Stromal cell of bone marrow (primary cell): ENCODE measurements around the gene SRGAP1.
"Not testable (repeated sequence)": the region's sequence is repeated elsewhere in the genome, so short reads cannot be mapped to it uniquely, and the experiment has no call there.

Source experiments
- DNase-seq: peaks from one replicate; pipeline ENCODE4 v3.0.0-alpha.2; 2012; ENCODE audit warnings: low read depth

SRGAP1 gene

DNA sequence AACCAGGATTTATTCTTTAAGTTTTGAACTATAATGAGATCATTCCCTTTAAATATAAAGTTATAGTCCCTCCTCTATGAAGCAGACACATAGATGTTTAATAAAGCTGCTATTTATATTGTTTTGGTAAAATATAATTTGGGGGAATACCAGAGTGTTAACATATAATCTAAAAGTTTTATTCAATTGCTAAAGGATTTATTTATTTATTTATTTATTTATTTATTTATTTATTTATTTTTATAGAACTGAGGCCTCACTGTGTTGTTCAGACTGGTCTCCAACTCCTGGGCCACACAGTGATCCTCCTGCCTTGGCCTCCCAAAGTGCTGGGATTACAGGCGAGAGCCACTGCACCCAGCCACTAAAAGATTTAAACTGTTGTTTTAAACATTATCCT is 278.9 kb downstream of the SRGAP1 start:
- no peak for DNase-seq

DNA sequence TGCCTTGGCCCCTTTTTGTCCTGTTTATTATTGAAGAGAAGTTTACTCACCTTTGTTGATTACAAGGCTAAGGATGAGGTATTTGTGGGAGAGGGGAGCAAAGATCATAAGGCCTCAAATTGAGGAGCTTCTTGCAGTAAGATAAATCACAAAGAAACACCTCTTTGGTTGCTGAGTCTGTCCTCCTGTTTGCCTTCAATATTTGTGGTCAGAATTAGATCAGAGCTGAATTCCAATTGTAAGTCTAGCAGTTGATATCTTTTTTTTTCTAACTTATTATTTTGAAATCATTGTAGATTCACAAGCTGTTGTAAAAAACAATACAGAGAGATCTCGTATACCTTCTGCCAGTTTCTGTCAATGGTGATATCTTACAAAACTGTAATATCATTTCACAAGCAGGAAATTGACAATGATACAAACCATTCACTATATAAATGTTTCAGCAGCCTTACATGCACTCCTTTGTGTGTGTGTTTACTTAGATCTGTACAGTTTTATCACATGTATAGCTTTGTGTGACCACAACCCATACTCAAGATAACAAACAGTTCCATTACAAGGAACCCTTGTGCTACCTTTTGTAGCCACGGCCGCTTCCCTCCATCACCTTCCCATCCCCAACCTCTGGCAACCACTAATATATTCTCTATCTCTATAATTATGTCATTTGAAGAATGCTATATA is 280.2 kb downstream of the SRGAP1 start:
- DNase-seq: no peak

DNA sequence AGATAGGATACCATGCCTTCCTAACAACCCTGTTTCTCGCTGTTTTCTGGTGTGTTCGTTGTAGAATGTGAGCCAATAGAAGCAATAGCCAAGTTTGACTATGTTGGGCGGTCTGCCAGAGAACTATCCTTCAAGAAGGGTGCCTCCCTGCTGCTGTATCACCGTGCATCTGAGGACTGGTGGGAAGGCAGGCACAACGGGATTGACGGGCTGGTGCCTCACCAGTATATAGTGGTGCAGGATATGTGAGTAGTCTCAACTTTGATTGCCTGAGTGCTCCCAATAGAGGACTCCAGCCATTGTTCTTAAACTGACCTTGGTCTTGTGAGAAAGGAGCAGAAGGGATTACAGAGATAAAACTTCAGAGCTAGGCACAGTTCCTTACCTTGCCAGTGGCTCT is 281.4 kb downstream of the SRGAP1 start:
- DNase-seq: no peak

DNA sequence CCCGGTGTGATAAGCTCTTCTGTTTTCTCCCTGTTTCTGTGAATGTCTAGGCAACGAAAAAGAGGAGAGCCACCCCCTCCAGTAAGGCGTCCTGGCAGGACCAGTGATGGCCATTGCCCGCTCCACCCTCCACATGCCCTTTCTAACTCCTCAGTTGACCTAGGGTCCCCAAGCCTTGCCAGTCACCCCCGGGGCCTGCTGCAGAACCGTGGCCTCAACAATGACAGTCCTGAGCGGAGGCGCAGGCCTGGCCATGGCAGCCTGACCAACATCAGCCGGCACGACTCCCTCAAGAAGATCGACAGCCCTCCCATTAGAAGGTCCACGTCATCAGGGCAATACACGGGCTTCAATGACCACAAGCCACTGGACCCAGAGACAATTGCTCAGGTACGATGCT is 283.3 kb downstream of the SRGAP1 start:
- no peak for DNase-seq

DNA sequence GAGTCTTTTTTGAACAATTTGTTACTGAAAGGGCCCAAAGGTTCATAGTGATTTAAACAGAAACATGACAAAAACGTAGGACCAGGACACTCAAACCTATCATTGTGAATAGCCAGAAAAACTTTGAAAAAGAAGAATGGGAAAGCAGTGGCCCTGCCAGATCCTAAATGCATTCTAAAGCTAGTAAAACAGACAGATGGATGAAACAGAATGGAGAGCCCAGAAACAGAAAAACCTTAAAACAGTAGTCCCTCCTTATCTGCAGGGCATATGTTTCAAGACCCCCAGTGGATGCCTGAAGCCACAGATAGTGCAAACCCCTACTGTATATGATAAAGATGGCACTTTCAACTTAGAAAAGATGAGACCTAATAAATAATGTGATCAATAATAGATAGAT is 283.9 kb downstream of the SRGAP1 start:
- DNase-seq: no peak

DNA sequence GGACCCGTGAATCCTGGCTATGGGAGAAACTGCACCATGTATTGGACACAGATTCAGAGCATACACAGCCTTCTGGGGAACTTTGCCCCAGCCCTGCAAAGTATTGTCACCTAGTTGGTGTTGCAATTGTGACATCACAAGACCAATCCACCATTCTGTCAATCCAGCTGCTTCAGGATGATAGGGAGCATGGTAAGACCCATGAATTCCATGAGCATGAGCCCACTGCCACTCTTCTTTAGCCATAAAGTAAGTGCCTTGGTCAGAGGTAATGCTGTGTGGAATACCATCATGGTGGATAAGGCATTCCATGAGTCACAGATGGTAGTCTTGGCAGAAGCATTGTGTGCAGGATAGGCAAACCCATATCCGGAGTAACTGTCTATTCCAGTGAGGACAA is 286.0 kb downstream of the SRGAP1 start:
- DNase-seq: not testable (repeated sequence)

GRCh38 chr12:64131456-64131855 is 287.0 kb downstream of the SRGAP1 start:
- not testable (repeated sequence) for DNase-seq

DNA sequence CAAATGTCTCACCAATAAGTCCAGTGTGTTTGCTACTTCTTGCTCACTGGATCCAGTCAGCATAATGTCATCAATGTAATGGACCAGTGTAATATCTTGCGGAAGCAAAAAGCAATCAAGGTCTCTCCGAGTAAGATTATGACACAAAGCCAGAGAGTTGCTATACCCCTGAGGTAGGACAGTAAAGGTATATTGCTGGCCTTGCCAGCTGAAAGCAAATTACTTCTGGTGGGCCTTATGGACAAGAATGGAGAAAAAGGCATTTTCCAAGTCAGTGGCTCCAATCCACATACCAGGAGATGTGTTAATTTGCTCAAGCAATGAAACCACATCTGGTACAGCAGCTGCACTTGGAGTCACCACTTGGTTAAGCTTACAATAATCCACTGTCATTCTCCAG is 288.2 kb downstream of the SRGAP1 start:
- DNase-seq: not testable (repeated sequence)

GRCh38 chr12:64137117-64137516 is 292.6 kb downstream of the SRGAP1 start:
- DNase-seq: no peak

- DNase-seq: no peak
Observed at GRCh38 chr12:64139021-64139420, 294.5 kb downstream of the SRGAP1 start.

DNA sequence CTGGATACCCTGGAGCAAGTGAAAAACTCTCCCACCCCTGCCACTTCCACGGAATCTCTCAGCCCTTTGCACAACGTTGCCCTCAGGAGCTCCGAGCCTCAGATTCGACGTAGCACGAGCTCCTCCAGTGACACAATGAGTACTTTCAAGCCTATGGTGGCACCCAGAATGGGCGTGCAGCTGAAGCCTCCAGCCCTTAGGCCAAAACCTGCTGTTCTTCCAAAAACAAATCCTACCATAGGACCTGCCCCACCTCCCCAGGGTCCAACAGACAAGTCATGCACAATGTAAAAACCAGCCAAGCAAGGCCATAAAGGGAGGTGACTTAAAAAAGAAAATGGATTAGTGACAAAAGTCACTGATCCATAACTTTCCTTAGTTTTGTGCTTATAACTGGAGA is 297.9 kb downstream of the SRGAP1 start:
- DNase-seq: no peak

GRCh38 chr12:64142784-64143183 is 298.3 kb downstream of the SRGAP1 start:
- no peak for DNase-seq

DNA sequence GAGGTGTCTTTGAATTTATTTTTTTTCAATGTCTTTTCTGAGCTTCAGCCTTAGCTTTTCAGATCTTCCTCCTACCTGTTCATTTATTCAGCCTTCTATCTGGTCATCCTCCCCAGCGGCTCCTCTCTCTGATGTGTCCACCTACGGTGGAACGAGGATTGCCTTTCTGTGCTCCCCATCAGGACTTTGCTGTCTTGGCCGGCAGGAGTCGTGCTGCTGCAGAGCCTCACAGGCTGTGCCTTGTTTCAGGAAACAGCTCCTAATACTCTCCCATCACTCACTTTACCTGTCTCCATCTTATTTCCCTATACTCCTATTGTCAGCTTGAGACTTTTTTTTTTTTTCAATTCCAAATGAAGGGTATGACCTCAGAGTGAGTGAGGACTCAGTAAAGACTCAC is 300.7 kb downstream of the SRGAP1 start:
- no peak for DNase-seq

- DNase-seq: no peak
Observed at GRCh38 chr12:64147011-64147631, 302.6 kb downstream of the SRGAP1 start.

GRCh38 chr12:64147875-64148274 is 303.4 kb downstream of the SRGAP1 start:
- DNase-seq: peak; percentile 25

GRCh38 chr12:64154677-64155076 is 310.2 kb downstream of the SRGAP1 start:
- DNase-seq: no peak

DNA sequence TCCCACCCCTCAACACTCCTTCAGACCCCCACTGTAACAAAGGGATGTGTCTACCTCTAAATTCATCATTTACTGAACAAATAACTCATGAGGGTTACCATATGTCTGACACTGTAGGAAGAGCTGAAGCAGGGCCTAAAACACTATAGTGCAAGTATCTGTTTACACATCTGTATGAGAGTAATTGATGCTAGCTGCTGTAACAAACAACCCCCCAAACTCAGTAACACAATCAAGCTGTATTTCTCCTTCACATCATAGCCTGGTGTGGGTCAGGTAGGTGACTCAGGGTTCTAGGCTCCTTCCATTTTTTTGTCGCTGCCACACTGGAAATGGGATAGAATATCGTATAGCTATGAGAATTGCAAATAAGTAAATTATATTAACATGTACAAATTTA is 312.6 kb downstream of the SRGAP1 start:
- DNase-seq: no peak

GRCh38 chr12:64160021-64160710 is 315.7 kb downstream of the SRGAP1 start:
- DNase-seq: peak; percentile 28

GRCh38 chr12:64160711-64161060 is 316.2 kb downstream of the SRGAP1 start:
- peak; percentile 59 for DNase-seq

GRCh38 chr12:64166606-64167005 is 322.1 kb downstream of the SRGAP1 start:
- peak; percentile 31 for DNase-seq

DNA sequence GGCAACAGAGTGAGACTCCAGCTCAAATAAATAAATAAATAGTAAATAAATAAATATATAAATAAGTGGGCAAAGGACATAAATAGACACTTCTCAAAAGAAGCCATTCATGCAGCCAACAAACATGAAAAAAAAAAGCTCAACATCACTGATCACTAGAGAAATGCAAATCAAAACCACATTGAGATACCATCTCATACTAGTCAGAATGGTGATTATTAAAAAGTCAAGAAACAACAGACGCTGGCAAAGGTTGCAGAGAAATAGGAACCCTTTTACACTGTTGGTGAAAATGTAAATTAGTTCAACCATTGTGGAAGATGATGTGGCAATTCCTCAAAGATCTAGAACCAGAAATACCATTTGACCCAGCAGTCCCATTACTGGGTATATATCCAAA is 322.5 kb downstream of the SRGAP1 start:
- DNase-seq: not testable (repeated sequence)

DNA sequence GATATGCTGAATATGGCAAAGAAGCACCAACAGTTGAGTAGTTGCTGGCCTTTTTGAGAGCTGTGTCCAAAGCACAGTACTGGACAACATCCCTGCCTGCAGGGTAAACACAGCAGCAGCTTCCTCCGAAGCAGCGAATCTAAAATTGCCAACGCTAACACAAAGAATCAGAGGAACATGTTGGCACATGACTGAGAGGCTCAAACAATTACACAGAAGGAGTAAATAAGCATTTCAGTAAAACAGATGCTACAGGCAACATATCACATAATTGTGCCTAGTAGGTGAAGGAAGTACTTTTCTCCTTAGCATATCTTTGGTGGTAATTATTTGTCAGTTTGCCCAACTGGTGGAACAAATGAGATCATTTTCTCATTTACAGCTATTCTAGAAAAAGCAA is 325.5 kb downstream of the SRGAP1 start:
- DNase-seq: no peak

DNA sequence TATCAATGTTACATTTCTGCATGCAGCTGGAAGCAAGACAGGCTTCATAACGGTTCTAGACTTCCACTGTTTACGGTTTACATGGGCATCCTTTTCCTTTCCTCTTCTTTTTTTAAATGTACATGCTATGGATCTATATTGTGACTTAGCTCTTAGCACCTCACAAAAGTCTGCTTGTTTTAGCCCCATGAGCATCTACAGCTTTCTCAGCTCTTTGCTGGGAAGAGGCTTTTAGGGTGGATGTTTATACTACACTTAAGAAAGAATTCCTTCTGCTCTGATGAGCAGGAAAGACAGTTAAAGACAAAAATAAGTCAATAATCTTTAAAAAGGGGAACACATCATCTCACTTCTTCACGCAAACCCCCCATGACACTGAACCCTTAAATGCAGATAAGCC is 326.2 kb downstream of the SRGAP1 start:
- no peak for DNase-seq

- DNase-seq: peak; percentile 73
Observed at GRCh38 chr12:64171715-64172114, 327.2 kb downstream of the SRGAP1 start.
